Measurements from ENCODE around the gene BCLAF3. TPM values are rescaled to one million over a fixed set of nuclear protein-coding genes. Genes with fewer than 3 reads are reported as not detected.

The BCLAF3 gene
- total and polyA plus RNA-seq, 2 donors (not counting 3 experiments of a cell fraction or from before 2014, with no cell fraction given): 5.0 to 5.1 TPM

DNA sequence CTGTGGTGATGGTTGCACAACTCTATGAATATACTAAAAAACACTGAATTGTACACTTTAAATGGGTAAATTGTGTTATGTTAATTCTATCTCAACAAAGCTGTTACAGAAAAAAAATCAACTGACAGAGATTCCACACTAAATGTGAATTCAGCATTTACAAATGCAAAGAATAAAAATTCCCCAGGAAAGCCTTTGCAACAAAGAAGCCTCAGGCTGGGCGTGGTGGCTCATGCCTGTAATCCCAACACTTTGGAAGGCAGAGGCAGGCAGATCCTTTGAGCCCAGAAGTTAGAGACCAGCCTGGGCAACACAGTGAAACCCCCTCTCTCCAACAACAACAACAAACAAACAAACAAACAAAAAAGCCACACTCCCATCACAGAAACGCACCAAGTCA is 8.9 kb downstream of the BCLAF3 start:
- Histone ChIP-seq H3K9me1 (replicated peaks; ENCODE audit: control insufficient read depth, extremely low read depth, insufficient read depth, low read length) (no peaks in the 10 kb centered on the region), H3K4me3 (replicated peaks in 1 of 3; ENCODE audit: insufficient read depth in 1 of 3, low read depth in 1 of 3, low read length in 3 of 3) (no peak overlapping the region), H3K9ac (replicated peaks; ENCODE audit: extremely low read depth, insufficient read depth, low read length) (no peak overlapping the region), H3K4me1 (ENCODE audit: control insufficient read depth, extremely low read depth, insufficient read depth, low read length) (no peaks in the 10 kb centered on the region), H3K4me2 (ENCODE audit: insufficient read depth, low read length) (no peak overlapping the region), H4K20me1 (replicated peaks; ENCODE audit: control insufficient read depth, extremely low read depth, insufficient read depth, low read length) (no peaks in the 10 kb centered on the region), H3K36me3 (ENCODE audit: control insufficient read depth in 2 of 2, extremely low read depth in 1 of 2, insufficient read depth in 2 of 2, low read length in 2 of 2) (no peaks in the 10 kb centered on the region), H3K27ac (ENCODE audit: insufficient read depth, low read depth, low read length) (no peak overlapping the region), H3K27me3 (ENCODE audit: control insufficient read depth in 2 of 2, insufficient read depth in 2 of 2, low read length in 2 of 2) (no peaks in the 10 kb centered on the region), H3K79me2 (ENCODE audit: control insufficient read depth, insufficient read depth, low read length) (no peaks in the 10 kb centered on the region), H3K9me3 (replicated peaks; ENCODE audit: control insufficient read depth, insufficient read depth, low read length) (no peaks in the 10 kb centered on the region), H2AFZ (ENCODE audit: low read depth, low read length) (no peak overlapping the region)
- POLR2A ChIA-PET: no interaction called here
- intact Hi-C loops (cut with micrococcal nuclease): no loop called here
- TF ChIP-seq JUN (IDR thresholded peaks at IDR 0.05; ENCODE audit: borderline replicate concordance, insufficient read depth, insufficient read length, low read depth): no peak
- no peak for TF ChIP-seq MYC (IDR thresholded peaks at IDR 0.05; ENCODE audit: low read depth, low read length)
- TF ChIP-seq, protein P1, sequence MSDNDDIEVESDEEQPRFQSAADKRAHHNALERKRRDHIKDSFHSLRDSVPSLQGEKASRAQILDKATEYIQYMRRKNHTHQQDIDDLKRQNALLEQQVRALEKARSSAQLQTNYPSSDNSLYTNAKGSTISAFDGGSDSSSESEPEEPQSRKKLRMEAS (IDR thresholded peaks at IDR 0.05; ENCODE audit: insufficient read depth, insufficient read length): no peak
- TF ChIP-seq POLR2AphosphoS5 (IDR thresholded peaks at IDR 0.05; ENCODE audit: insufficient read depth, low read depth, low read length): no peak
- TF ChIP-seq GATA2 (IDR thresholded peaks at IDR 0.05; ENCODE audit: insufficient read depth, insufficient read length, low read depth, low read length): no peak
- no peak for TF ChIP-seq POLR2A (IDR thresholded peaks at IDR 0.05; ENCODE audit: low read depth, low read length)
- TF ChIP-seq, protein P2, sequence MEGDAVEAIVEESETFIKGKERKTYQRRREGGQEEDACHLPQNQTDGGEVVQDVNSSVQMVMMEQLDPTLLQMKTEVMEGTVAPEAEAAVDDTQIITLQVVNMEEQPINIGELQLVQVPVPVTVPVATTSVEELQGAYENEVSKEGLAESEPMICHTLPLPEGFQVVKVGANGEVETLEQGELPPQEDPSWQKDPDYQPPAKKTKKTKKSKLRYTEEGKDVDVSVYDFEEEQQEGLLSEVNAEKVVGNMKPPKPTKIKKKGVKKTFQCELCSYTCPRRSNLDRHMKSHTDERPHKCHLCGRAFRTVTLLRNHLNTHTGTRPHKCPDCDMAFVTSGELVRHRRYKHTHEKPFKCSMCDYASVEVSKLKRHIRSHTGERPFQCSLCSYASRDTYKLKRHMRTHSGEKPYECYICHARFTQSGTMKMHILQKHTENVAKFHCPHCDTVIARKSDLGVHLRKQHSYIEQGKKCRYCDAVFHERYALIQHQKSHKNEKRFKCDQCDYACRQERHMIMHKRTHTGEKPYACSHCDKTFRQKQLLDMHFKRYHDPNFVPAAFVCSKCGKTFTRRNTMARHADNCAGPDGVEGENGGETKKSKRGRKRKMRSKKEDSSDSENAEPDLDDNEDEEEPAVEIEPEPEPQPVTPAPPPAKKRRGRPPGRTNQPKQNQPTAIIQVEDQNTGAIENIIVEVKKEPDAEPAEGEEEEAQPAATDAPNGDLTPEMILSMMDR (IDR thresholded peaks at IDR 0.05; ENCODE audit: extremely low read depth in 1 of 2, insufficient read depth in 1 of 2, low read depth in 1 of 2, low read length in 2 of 2): no peak
- no peak for TF ChIP-seq FOS (IDR thresholded peaks at IDR 0.05; ENCODE audit: borderline replicate concordance, insufficient read depth, low read length)
- no peak for TF ChIP-seq EZH2 (IDR thresholded peaks at IDR 0.05; ENCODE audit: borderline replicate concordance, low read depth, low read length, severe bottlenecking)
- BruUV-seq (replicated peaks): no TSS peak
- dilution Hi-C loops (cut with MboI; ENCODE audit: extremely low pct_ligation_motif_present, low sequenced_read_pairs): no loop called here
- DNase-seq (ENCODE audit: low read depth, low spot score): no peak
- CTCF ChIA-PET: no interaction called here
- FAIRE-seq: no peak
